Neural progenitor cell (in vitro differentiated cells): ENCODE results near the gene RPL10. TPM values are rescaled to one million over a fixed set of nuclear protein-coding genes. Genes with fewer than 3 reads are reported as not detected.

Source experiments
- DNase-seq: peaks from one replicate; pipeline ENCODE4 v3.0.0-alpha.2; 2016; ENCODE audit warnings: low spot score
- H2AFZ ChIP-seq: fragments of 200-600 bp; sonication (generic); replicated peaks from 2 replicates; pipeline ENCODE4 v1.6.1; 2016; ENCODE audit warnings: antibody characterized with exemption
- H3F3A ChIP-seq: fragments of 200-600 bp; sonication (generic); 2 replicates; pipeline ENCODE4 v1.6.1; 2016; ENCODE audit warnings: antibody characterized with exemption, low read depth
- H3K27ac ChIP-seq: fragments of 200-600 bp; sonication (generic); 2 replicates; pipeline ENCODE4 v1.5.1; 2016; ENCODE audit warnings: mild to moderate bottlenecking
- H3K27me3 ChIP-seq: fragments of 200-600 bp; sonication (generic); 2 replicates; pipeline ENCODE4 v1.6.1; 2016; ENCODE audit warnings: mild to moderate bottlenecking, moderate library complexity
- H3K36me3 ChIP-seq: fragments of 200-600 bp; sonication (generic); 2 replicates; pipeline ENCODE4 v1.5.1; 2016
- H3K4me1 ChIP-seq: fragments of 200-600 bp; sonication (generic); 2 replicates; pipeline ENCODE4 v1.6.1; 2016; ENCODE audit warnings: mixed run types
- H3K4me2 ChIP-seq: fragments of 200-600 bp; sonication (generic); 2 replicates; pipeline ENCODE4 v1.6.1; 2016
- H3K4me3 ChIP-seq: fragments of 200-600 bp; sonication (generic); 2 replicates; pipeline ENCODE4 v1.5.1; 2016
- H3K79me2 ChIP-seq: fragments of 200-600 bp; sonication (generic); 2 replicates; pipeline ENCODE4 v1.6.1; 2016; ENCODE audit warnings: low read depth
- H3K9ac ChIP-seq: fragments of 200-600 bp; sonication (generic); 2 replicates; pipeline ENCODE4 v1.6.1; 2016
- H3K9me3 ChIP-seq: fragments of 200-600 bp; sonication (generic); 2 replicates; pipeline ENCODE4 v1.5.1; 2016; ENCODE audit warnings: low read depth
- H4K20me1 ChIP-seq: fragments of 200-600 bp; sonication (generic); 2 replicates; pipeline ENCODE4 v1.6.1; 2016; ENCODE audit warnings: low read depth
- H3K27ac Mint-ChIP-seq: 3 replicates; pipeline ENCODE4 v1.8.0; 2021; ENCODE audit warnings: mixed read lengths
- H3K27me3 Mint-ChIP-seq: 2 replicates; pipeline ENCODE4 v1.8.0; 2022; ENCODE audit warnings: low read depth, mild to moderate bottlenecking, inconsistent platforms, moderate library complexity, mixed read lengths; ENCODE audit not compliant: insufficient read depth
- H3K36me3 Mint-ChIP-seq: 3 replicates; pipeline ENCODE4 v1.8.0; 2021; ENCODE audit warnings: mixed read lengths
- H3K4me1 Mint-ChIP-seq: 3 replicates; pipeline ENCODE4 v1.8.0; 2021; ENCODE audit warnings: mixed read lengths
- H3K4me3 Mint-ChIP-seq: 3 replicates; pipeline ENCODE4 v1.8.0; 2021; ENCODE audit warnings: mild to moderate bottlenecking, moderate library complexity, mixed read lengths
- H3K9me3 Mint-ChIP-seq: 3 replicates; pipeline ENCODE4 v1.8.0; 2020; ENCODE audit warnings: mixed read lengths
- EZH2 ChIP-seq: fragments of 200-600 bp; sonication (generic); IDR thresholded peaks from 2 replicates; pipeline ENCODE4 v1.6.1; 2017; ENCODE audit warnings: antibody characterized with exemption, mild to moderate bottlenecking, moderate library complexity
- EZH2phosphoT487 ChIP-seq: fragments of 200-600 bp; sonication (generic); IDR thresholded peaks from 2 replicates; pipeline ENCODE4 v1.6.1; 2017; ENCODE audit warnings: antibody characterized with exemption
- total RNA-seq: library from RNA; depleted of rRNA; stranded (reverse); fragments of >200 nt; gene quantifications from 2 replicates; pipeline ENCODE4 v1.2.3, GENCODE V29; 2015; ENCODE audit warnings: low replicate concordance
- TF ChIP-seq, protein P1 (sequence below): fragments of 200-600 bp; sonication (generic); IDR thresholded peaks from 2 replicates; pipeline ENCODE4 v1.5.1; 2017; ENCODE audit warnings: antibody characterized with exemption, mild to moderate bottlenecking

RPL10 gene
- total RNA-seq, 1 donor from 2014 or later: 4,507 TPM

DNA sequence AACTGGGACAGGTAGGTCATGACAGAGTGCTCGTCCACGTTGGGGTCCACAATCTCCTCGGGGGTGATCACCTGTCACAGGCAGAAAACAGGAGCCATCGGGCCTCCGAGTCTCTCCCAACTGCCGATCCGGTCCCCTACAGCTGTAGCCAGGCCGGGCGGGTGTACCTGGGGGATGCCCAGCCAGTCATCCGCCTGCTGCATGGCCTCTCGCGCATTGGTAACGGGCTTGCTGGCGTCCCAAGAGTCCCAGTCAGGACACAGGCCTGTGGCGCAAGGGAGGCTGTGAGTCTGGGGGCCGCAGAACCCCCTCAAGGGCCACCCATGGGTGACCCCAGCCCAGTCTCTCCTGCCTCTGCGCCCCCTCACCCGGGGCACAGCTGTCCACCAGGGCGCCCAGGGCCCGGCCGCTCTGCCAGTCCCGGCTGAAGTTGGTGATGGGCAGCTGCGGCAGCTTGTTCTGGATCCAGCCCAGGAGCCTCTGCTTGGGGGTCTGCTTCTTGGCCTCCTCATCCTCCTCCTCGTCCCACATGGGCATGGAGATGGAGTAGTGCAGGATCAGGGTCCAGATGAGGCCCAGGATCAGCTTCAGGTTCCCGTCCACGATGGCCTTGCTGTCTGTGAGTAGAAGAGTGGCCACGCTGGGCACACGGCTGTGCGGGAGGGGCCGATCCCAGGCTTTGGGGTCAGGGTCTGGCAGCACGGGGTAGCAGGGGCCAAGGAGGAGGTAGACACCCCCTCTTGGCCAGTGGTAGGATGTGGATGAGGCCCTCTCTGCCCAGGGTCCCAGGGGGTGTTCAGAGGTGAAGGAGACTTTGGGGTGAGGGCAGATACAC is 30.5 kb upstream of the RPL10 start:
- Mint-ChIP-seq H3K27ac (peak overlapping the region; percentile 46), H3K4me1 (no peaks in the 10 kb centered on the region), H3K36me3 (peaks cover 7% of the 10 kb centered on the region), H3K4me3 (peak overlapping the region; percentile 67), H3K27me3 (peaks cover 20% of the 10 kb centered on the region), H3K9me3 (peaks cover 16% of the 10 kb centered on the region)
- peaks cover 6% of the 10 kb centered on the region for H3K27me3 ChIP-seq
- no peak overlapping the region for H2AFZ ChIP-seq
- H3K9ac ChIP-seq: no peak overlapping the region
- no peak overlapping the region for H3K4me2 ChIP-seq
- no peaks in the 10 kb centered on the region for H3K4me1 ChIP-seq
- DNase-seq: no peak
- no peak overlapping the region for H3K27ac ChIP-seq
- no peaks in the 10 kb centered on the region for H3F3A ChIP-seq
- no peaks in the 10 kb centered on the region for H3K36me3 ChIP-seq
- no peak overlapping the region for H3K4me3 ChIP-seq
- peaks cover 58% of the 10 kb centered on the region for H3K79me2 ChIP-seq
- peaks cover 57% of the 10 kb centered on the region for H4K20me1 ChIP-seq
- H3K9me3 ChIP-seq: no peaks in the 10 kb centered on the region
- TF ChIP-seq EZH2phosphoT487 (no peak), EZH2 (no peak)
- TF ChIP-seq, protein P1, sequence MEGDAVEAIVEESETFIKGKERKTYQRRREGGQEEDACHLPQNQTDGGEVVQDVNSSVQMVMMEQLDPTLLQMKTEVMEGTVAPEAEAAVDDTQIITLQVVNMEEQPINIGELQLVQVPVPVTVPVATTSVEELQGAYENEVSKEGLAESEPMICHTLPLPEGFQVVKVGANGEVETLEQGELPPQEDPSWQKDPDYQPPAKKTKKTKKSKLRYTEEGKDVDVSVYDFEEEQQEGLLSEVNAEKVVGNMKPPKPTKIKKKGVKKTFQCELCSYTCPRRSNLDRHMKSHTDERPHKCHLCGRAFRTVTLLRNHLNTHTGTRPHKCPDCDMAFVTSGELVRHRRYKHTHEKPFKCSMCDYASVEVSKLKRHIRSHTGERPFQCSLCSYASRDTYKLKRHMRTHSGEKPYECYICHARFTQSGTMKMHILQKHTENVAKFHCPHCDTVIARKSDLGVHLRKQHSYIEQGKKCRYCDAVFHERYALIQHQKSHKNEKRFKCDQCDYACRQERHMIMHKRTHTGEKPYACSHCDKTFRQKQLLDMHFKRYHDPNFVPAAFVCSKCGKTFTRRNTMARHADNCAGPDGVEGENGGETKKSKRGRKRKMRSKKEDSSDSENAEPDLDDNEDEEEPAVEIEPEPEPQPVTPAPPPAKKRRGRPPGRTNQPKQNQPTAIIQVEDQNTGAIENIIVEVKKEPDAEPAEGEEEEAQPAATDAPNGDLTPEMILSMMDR: no peak

DNA sequence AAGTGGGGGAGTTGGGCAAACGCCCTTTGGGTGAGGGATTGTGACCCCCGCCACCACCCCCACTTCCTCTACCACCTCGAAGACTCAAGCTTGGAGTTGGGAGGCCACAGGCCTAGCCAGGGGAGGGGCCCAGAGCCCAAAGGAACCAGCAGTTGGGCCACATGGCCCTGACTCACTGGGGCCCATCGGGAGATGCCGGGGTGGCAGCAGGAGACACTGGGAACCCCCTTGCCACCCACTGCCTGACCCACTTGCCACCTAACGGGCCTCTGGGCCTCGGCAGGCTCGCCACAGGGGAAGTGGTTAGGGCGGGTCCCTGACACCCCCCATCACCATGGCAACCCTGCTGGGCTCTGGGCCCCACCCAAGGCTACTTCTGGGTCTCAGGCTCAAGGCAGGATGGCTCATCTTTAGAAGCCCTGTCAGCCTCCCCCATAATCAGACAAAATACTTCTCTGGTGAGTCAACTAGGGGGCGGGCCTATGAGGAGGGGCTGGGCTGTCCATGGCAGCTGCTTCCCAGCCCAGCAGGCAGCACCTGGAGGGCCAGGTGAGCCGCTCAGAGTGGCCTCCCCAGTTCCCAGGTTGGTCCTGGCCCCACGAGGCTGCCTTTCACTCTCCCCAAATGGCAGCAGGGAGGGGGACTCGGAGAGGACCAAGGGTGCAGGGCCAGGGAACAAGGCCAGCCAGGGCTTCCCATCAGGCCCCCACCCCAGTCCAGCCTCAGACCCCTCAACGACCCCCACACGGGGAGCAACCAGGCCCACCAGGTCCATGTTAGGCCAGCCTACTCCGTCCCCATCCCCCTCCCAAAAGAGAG is 29.3 kb upstream of the RPL10 start:
- Mint-ChIP-seq H3K27ac (no peak overlapping the region), H3K4me3 (peak overlapping the region; percentile 80), H3K27me3 (peaks cover 23% of the 10 kb centered on the region), H3K9me3 (peaks cover 14% of the 10 kb centered on the region), H3K36me3 (peaks cover 3% of the 10 kb centered on the region), H3K4me1 (peaks cover 4% of the 10 kb centered on the region)
- Histone ChIP-seq H3K79me2 (peaks cover 58% of the 10 kb centered on the region), H3K36me3 (no peaks in the 10 kb centered on the region), H3F3A (no peaks in the 10 kb centered on the region), H3K4me1 (no peaks in the 10 kb centered on the region), H3K27me3 (peaks cover 6% of the 10 kb centered on the region), H3K9me3 (no peaks in the 10 kb centered on the region), H3K27ac (peak overlapping the region; percentile 87), H2AFZ (no peak overlapping the region), H3K4me2 (peak overlapping the region; percentile 92), H3K9ac (peak overlapping the region; percentile 66), H4K20me1 (peaks cover 52% of the 10 kb centered on the region), H3K4me3 (peak overlapping the region; percentile 86)
- no peak for TF ChIP-seq EZH2
- TF ChIP-seq, protein P1: no peak
- no peak for TF ChIP-seq EZH2phosphoT487
- DNase-seq: peak; percentile 27

DNA sequence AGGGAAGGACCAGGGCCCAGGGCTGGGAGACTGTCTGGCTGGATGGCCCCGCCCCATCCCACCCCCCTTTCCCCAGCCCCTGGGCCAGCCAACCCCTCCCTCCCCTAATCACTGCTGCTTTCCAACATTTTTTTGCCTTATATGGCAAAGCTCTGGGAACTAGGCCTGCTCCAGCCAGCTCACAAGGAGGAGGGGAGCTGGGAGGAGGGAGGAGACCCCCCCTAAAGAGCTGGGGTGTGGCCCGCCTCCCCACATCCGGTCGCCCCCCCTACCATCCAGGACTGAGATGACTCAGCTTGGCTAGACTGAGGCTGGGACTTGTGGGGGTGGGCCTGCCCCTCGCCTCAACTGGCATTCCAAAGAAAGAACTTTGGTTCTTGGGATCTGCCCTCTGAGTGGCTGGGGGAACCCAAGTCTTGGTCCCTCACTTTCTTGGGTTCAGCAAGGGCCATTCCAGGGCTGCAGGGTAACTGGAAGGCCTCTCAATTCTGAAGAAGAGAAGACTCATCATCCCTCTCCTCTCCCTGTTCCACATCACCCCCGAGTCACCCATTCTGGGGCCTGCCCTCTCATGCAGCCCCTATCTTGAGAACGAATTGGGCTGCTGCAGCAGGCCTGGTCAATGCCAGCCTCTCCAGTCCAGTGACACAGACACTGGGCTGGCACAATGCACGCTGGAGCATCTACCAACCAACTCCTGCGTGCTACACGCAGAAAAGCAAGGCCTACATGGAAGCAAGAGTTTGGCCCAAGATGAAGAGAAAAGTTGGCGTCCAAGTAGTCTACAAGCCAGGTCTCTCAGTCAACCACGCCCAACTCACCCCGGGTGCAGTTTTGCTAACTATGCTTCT is 28.5 kb upstream of the RPL10 start:
- Histone ChIP-seq H2AFZ (no peak overlapping the region), H3K9ac (peak overlapping the region; percentile 77), H4K20me1 (peaks cover 47% of the 10 kb centered on the region), H3K4me3 (peak overlapping the region; percentile 86), H3K4me1 (no peaks in the 10 kb centered on the region), H3K79me2 (peaks cover 58% of the 10 kb centered on the region), H3K9me3 (no peaks in the 10 kb centered on the region), H3K36me3 (no peaks in the 10 kb centered on the region), H3F3A (peaks cover 1% of the 10 kb centered on the region), H3K4me2 (peak overlapping the region; percentile 92), H3K27ac (peak overlapping the region; percentile 87), H3K27me3 (peaks cover 8% of the 10 kb centered on the region)
- peaks cover 13% of the 10 kb centered on the region for H3K9me3 Mint-ChIP-seq
- peaks cover 4% of the 10 kb centered on the region for H3K4me1 Mint-ChIP-seq
- H3K27ac Mint-ChIP-seq: peak overlapping the region; percentile 99
- peaks cover 22% of the 10 kb centered on the region for H3K27me3 Mint-ChIP-seq
- peaks cover 2% of the 10 kb centered on the region for H3K36me3 Mint-ChIP-seq
- TF ChIP-seq, protein P1: no peak
- TF ChIP-seq EZH2 (no peak), EZH2phosphoT487 (no peak)
- DNase-seq: peak; percentile 89
- peak overlapping the region; percentile 93 for H3K4me3 Mint-ChIP-seq
